GM18868 (cell line): Measurements from ENCODE around the gene NOP9.
"Not testable (repeated sequence)": the region's sequence is repeated elsewhere in the genome, so short reads cannot be mapped to it uniquely, and the experiment has no call there.

Experiments used
- ATAC-seq: cut with Tn5 transposase; IDR thresholded peaks from one replicate; pipeline ENCODE4 v1.9.1; 2021; ENCODE audit warnings: mild to moderate bottlenecking, moderate library complexity; ENCODE audit not compliant: unreplicated experiment

NOP9 gene

DNA sequence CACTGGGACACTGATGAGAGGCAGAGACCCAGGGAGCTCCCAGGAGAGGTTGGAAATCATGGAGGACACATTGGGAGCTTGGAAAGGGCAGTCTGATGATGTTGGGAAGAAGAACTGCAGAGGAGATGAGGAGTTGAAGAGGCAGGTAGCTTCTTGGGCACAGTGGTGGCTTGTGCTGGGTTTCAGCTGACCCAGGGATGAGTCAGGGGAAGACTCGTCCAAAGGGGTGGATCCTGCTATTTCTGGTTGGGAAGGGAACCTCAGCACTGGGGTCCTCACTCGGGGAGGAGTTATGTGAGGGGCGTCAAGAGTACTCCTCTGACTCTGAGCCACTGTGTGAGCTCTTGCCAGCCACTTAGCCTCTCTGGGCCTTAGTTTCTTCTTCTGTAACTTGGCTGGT, 23.7 kb downstream of the NOP9 start:
- ATAC-seq, result no peak

- no peak for ATAC-seq
These were observed 24.4 kb downstream of the NOP9 start for GRCh38 chr14:24324024-24324423.

GRCh38 chr14:24325041-24325530, 25.4 kb downstream of the NOP9 start:
- no peak for ATAC-seq

GRCh38 chr14:24325963-24326362, 26.3 kb downstream of the NOP9 start:
- ATAC-seq, result no peak

DNA sequence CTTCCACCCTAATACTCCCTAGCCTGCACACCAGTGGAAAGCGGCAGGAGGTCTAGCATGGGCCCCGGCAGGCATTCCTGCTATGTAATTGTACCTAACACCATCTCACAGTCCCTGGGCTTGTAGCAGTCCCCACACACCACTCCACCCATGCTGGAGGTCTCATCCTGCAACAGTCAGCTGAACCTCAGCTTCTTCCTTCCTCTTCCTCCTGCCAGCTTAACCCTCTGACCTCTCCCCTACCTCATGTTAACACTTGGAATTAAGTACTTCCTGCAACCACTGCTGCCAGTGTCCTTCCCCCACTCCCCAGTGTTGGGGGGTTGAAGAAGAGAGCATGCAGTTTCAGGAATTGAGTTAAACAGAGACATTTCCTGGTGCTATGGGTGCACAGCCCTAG, 27.7 kb downstream of the NOP9 start:
- ATAC-seq, result no peak

DNA sequence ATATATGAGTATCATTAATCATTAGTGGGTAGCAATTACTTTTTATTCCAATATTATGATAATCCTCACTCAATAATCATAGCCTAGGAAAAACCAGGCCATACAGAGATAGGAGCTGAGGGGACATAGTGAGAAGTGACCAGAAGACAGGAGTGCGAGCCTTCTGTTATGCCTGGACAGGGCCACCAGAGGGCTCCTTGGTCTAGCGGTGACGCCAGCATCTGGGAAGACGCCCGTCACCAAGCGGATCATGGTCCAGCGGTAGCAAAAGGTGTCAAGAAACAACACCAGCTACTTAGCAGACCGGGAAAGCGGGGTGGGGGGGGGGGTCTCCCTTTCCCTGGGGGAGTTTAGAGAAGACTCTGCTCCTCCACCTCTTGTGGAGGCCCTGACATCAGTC, 28.3 kb downstream of the NOP9 start:
- not testable (repeated sequence) for ATAC-seq

- no peak for ATAC-seq
These were observed 29.5 kb downstream of the NOP9 start for GRCh38 chr14:24329073-24329663.

DNA sequence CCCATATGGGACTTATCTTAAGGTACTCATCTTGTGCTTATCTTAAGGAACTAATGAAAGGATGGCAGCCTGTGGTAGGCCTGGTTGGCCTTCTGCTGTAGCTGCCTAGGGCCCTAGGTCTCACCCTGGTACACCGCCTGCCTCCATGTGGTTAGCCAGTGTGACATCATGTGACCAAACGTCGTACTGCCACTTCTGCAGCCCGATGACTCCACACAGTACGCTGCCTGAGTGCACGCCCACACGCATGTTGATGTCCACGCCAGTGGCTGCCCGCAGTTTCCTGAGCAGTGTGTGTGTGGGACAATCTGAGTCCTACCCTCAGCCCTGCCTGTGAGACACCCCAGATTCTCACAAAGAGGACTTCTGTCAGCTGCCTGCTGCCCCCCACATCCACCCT, 30.1 kb downstream of the NOP9 start:
- ATAC-seq, result no peak

DNA sequence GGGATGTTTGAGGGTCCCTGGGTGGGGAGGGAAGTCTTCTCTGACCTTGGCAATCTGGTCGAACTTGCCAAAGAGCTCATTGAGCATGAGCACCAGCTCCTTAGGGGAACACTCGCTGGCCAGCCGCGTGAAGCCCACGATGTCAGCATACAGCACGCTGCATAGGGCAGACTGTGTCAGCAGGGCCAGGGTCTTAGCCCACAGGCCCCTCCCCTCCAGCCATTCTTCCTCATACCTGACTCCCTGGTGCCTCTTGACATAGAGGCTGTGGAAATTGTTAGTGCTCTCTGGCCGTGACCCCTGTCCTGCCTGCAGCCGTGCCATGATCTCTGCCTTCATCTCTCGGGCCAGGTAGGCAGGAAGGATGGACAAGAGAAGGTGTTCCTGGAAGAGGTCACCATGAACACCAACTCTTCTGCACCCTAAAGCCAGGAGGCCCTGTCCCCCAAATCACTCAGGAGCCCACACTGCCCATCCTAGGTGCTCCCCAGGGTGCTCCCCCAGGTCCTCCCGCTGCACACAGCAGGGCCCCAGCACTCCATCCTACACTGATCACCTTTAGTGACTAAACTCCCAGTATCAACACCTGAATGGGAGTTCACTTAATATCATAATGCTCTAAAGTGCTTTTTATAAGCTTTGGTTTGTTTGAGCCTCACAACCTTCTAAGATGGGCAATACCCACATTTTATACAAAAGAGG, 31.5 kb downstream of the NOP9 start:
- ATAC-seq, result no peak

DNA sequence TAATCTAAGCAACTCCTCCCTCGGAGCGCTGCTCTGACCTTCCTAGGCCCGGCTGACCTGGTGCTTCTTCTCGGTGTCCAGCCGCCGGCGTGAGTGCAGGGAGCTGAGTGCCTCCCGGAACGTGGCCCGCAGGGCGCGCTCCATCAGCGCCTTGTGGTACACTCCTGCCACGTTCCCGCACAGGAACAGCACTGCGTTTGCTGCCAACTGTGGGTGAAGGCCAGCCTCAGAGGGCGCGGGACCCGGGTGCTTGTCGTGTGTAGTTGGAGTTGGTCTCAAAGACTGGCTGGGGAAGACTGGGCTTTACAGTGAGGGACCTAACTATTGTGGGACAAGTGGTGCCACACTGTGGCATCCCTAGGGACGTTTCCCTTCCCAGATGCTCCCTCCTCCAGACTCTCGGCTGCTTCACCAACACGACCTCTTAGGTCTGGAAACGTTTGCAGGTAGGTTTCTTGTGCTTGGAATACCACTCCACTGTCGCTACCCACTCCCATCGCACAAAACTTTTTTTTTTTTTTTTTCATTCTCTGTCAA, 32.1 kb downstream of the NOP9 start:
- ATAC-seq, result no peak

GRCh38 chr14:24332268-24332993, 32.8 kb downstream of the NOP9 start:
- ATAC-seq, result peak; percentile 89

DNA sequence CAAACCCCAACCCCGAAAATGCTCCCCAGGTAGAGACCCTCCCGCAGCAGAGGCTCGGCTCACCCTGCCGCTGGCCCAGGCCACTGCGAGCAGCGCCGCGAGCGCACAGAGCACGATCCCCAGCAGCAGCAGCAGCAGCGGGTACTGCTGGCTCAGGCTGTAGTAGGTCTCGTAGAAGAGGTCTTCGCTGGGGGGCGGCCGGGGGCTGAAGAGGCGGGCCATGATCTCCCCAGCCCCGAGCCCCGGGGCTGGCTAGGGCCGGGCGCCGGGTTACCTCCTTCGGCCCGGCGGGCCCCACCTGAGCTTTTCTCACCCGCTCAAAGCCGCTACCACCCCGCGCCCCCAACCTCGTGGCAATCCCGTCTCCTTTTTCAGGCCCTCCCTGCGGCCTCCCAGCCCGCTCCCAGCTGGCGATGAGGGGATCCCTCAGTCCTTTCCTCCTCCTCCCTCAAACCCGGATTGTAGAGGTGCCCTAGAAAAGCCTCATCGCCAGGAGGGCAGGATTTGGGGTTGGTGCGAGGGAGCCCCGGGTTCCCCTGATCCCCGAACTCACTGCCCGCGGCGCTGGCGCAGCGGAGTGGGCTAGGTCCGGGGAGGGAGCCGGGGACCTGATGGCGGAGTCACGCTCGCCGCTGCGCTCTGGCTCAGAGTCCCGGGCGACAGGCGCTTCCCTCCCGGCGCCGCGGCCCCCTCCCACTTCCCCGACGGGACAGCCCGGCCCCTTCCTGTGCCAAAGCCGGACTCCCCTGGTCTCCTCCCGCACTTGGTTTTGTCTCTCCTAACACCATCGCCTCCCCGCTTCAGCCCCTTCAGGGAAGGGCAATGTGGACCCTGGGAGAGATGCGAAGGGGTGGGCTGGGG, 35.0 kb downstream of the NOP9 start, which contains the start of gene ADCY4:
TSS of gene ADCY4 (minus strand) at position 641 of the 861 bp plus-strand sequence. CDS start at position 222, 419 bp downstream.
- ATAC-seq, result no peak

DNA sequence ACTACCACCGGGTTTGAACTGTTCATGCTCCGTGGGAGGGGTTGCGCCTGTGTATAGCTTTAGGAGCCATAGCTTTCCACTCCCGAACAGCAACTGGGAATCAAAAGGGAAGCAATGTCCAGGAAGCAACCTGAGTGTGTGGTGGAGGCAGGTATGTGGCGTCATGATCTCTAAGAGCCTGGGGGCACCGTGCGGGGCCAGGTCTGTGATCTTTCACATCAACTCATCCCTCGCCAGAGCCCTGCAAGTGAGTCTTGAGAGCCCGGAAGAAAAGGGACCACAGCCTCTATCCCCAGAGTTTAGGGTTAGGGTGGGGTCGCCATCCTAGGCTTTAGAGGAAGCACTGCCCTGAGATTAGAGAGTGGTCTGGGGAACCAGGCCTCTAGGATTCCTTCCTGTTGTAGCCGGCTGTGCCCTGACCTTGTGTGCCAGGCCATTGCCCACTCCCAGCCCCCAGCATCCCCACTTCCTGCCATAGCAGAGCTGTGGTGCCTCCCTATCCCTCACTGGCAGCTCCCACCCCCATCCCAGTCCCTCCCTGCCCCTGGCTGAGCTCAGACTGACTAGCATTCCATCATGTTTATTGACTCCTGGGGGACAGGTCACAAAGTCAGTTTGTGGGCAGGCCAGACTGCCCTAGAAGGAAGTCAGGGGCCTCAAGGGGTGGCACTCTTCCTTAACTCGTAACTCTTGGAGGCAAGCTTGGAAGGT, 36.0 kb downstream of the NOP9 start:
- ATAC-seq, result no peak

GRCh38 chr14:24337144-24337823, 37.6 kb downstream of the NOP9 start:
- ATAC-seq, result no peak

- no peak for ATAC-seq
These were observed 38.1 kb downstream of the NOP9 start for GRCh38 chr14:24337824-24338175.

DNA sequence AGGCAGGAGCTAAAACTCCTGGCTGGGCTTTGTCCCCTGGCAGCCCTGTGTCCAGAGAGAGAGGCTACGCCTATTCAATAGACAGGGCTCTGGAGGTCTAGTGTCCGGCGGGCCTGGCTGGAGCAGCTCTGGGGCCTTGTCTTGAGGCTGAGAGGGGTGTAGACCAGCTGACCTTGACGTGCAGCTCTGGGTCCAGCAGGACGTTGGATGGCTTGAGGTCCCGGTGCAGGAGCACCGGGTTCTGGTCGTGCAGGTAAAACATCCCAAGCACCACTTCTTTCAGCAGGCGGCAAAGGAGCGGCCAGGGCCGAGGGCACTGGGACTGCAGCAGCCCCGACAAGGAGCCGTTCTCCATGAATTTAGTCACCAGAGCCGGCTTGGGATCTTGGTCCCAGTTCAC, 39.2 kb downstream of the NOP9 start:
- ATAC-seq, result no peak

DNA sequence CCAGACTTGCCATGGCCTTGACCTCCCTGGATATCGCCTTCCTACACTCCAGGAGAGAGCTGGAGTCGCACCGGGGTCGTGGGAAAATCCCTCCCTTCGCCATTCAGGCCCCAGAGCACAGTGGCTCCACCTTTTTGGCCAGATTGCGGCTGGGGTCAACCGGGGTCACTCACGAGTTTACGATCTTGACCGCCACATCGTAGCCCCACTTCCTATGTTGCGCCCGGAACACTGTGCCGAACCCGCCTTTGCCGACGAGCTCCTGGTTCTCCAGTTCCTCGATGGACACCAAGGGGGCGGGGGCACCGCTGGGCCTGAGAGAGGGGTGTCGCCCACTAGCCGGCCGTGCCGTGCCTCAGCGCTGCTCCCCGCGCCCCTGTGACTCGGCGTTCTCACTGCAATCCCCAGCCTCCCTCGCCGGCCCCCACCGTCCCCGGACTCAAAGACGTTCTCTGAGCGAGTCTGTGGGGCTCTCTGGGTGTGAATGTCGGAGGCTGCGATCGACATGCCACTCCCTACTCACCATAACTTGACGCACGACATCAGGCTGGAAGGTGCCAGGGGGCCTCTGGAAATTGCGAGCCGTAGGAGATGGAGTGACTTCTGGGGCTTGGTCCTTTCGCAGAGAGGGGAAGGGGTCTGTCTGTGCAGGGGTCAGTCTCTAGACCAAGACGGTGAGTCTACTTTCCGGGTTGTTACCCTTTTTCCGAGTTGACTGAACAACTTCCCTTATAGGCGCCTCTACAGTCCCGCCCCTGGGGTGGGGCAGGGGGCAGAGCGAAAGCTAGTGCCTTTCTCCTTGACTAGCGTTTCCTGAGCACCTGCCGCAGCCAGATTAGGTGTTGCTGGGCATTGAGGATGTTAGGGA, 39.9 kb downstream of the NOP9 start, which contains the start of gene RIPK3:
TSS of gene RIPK3 (minus strand) at position 708 of the 868 bp plus-strand sequence. CDS start at position 543, 165 bp downstream.
- peak; percentile 95 for ATAC-seq

GRCh38 chr14:24340606-24341005, 41.0 kb downstream of the NOP9 start:
- no peak for ATAC-seq
